GM21619 (cell line): Measurements from ENCODE around the gene TCHP.
"Not testable (repeated sequence)": the region's sequence is repeated elsewhere in the genome, so short reads cannot be mapped to it uniquely, and the experiment has no call there.

Experiments
- ATAC-seq: cut with Tn5 transposase; IDR thresholded peaks from one replicate; pipeline ENCODE4 v1.9.1; 2021; ENCODE audit not compliant: unreplicated experiment

The TCHP gene

DNA sequence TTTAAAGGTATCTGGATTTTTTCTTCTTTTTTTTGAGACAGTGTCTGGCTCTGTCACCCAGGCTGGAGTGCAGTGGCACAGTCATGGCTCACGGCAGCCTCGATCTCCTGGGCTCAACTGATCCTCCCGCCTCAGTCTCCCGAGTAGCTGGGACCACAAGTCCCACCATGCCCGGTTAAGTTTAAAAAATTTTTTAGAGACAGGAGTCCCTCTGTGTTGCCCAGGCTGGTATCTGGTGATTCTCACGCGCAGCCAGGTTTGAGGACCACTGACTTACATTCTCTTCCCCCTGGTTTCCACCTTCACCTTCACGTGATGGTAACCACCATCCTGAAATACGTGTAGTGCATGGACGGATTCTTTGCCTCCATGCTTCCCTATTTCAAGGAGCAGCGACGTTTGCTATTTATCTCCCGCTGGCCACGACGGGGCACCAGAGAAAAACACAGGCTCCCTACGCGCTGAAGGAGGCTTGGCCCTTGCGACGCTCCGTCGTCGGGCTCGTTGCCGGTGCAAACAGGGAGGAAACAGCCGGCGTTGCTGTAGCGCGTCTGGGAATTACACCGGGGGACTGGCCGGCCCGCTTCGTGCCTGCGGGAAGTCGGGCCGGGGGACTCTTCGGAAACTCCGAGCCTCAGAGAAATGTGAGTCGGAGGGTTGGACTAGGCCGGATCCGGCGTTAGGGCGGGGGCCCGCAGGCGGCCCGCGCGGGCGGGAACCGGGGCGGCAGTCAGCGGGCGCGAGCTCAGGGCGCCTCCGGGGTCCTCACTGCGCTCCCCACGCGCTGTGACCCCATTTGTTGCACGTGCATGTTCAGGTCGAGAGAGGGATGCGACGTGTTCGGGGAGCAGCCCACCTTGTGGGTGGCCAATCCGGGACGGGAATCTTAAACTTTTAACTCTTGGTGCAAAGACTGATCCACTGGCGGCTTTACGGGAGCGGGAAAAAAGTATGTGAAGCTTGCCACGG lies at the start of gene TCHP:
TCHP (plus strand) TSS at position 492 of the 969 bp plus-strand sequence. CDS start 2,753 bp downstream, outside the sequence.
- peak; percentile 79 for ATAC-seq

GRCh38 chr12:109850518-109850917 lies 49.6 kb upstream of the TCHP start:
- not testable (repeated sequence) for ATAC-seq

DNA sequence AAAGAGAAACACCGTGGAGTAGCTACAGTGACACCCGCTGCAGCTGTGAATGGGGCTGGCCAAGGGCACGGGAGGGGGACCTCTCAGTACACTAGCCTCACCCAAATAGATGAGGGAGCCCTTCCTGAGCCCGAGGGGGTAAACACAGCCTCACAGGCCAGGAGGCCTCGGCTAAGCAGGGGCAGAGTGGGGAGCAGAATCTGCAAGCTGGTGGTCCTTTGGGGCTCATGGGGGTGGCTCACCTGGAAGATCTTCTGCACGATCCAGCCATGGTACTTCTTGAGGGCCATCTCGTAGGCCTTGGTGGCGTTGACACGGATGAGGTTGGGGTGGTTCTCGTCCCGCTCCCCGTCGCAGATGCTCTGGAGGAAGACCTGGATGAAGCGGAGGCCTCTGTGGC lies 44.7 kb upstream of the TCHP start:
- ATAC-seq, result no peak

DNA sequence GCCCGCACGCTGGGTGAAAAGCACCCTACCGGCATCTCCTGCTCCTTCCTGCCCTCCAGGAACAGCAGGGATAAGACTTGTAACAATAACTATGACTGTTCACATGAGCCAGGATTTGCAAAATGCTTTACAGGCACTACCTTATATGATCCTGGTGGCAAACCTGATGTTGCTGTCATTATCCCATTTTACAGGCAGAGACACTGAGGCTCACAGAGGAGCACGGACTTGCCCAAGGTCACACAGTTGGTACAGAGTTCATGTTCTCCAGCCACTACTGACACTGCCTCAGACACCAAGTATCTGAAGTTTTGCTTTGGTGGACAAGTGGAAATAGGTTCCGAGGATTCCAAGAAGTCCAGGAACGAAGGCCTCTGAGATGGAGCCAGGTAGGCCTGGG lies 42.4 kb upstream of the TCHP start:
- ATAC-seq, result no peak

DNA sequence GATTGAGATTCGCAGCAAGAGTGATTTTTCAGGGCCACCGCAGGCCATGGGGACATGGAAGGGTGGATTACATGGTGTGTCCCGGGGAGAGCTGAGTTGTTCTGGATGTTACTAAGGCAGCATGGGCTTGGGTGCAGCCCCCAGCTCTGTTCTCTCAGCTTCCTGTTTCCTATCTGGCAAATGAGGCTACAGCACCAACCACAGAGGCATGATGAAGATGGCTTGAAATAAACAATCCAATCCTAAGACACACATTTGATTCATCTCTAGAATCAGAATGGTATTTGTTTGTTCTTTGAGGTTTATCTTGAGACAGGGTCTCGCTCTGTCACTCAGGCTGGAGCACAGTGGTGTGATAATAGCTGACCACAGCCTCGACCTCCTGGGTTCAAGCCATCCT lies 41.3 kb upstream of the TCHP start:
- no peak for ATAC-seq

DNA sequence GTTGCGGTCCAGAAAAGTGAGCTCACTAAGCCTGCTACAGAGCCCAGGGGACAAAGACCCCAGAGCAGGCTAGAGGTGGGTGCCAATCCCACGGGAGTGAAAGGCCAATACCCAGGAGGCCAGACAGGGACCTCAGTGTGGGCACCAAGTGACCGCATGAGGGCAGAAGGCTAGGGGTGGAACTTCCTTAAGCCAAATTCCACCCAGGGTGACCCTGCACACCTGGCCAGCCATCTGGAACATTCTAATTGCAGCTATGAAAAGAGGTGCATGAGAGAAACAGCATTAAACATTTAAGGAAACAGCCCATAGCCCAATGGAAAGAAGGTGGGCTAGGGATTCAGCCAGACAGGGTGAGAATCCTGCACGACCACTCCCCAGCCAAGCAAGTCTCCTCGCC lies 39.1 kb upstream of the TCHP start:
- no peak for ATAC-seq

DNA sequence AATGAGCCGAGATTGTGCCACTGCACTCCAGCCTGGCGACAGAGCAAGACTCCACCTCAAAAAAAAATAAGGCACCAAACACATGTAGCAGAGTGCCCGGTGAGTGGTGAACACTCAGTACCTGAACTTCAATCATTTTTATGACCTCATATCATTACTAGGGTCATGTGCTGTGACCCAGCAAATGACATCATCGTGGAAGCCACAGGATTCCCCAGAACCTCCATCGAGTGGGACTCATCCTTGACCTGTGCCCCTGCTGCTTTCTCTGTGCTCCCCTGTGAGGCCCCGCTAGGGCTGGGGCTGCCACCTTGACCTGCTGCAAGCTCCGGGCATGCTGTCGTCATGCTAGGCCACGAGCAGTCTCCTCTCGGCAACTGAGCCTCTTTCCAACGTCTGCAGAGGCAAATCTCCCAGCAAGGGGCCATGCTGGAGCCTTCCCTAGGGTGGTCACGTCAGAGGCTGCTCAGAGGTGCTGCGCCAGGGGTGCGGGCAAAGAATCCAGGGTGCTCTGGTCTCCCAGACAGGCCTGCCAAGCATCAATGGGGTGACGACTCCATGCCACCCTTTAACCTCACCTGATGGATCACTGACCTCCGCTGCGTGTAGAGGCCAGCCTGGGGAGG lies 38.3 kb upstream of the TCHP start:
- ATAC-seq, result no peak

GRCh38 chr12:109862491-109862890 lies 37.6 kb upstream of the TCHP start:
- not testable (repeated sequence) for ATAC-seq

DNA sequence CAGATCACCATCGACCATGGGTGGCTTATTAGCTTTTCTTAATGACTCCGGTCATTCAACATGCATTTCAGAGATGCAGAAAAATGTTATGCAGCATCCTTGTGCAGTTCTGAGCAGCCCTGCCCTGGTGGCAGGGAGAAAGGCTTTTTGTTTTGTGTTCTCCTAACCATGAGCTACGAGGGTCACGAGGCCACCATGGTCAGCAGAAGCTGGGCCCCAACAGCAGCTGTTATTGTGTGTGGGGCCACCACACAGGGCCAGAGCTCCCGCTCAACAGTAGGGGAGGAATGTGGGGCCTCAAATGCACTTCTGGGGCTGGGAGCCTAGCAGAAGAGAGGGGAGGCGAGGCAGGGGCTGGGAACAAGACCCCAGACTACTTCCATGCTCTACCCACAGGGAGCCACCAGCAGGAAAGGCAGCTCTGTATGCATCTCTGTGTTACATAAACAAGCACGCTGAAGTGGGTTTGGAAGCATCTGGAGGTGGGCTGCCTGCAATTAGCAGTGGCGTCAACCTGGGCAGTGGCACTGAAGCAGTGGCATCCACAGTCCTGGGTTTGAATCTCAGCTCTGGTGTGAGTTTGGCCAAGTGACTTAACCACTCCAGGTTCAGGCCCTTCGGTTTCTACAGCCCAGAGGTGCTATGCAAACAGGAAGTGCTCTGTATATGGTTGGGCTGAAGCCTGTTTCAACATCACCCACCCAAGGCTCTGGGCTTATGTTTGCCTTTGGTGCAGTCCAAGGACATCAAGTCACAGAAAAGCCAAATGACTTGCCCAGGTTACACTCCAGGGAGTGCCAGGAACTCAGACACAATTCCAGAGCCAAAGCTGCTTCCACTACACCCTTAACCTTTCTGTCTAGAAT lies 36.0 kb upstream of the TCHP start:
- no peak for ATAC-seq

GRCh38 chr12:109864916-109865315 lies 35.2 kb upstream of the TCHP start:
- ATAC-seq, result no peak

GRCh38 chr12:109868182-109869051 lies 31.7 kb upstream of the TCHP start:
- ATAC-seq, result no peak

DNA sequence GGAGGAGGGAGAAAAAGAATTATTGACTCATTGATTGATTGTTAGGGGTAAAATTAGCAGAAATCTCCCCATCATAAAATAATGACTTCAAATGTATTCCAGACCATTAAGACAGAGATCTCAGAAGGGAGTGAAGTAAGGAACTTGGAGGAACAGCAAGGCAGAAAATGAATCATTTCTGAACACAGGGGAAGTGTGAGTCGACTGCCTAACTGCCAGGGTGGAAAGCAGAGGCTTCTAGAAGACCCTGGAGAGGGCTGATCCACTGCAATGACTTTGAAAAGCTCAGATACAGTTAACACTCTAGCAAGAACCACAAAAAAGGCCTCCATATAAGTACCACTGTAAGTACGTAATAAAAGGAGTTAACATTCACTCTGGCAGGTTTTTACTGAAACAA lies 29.4 kb upstream of the TCHP start:
- no peak for ATAC-seq

DNA sequence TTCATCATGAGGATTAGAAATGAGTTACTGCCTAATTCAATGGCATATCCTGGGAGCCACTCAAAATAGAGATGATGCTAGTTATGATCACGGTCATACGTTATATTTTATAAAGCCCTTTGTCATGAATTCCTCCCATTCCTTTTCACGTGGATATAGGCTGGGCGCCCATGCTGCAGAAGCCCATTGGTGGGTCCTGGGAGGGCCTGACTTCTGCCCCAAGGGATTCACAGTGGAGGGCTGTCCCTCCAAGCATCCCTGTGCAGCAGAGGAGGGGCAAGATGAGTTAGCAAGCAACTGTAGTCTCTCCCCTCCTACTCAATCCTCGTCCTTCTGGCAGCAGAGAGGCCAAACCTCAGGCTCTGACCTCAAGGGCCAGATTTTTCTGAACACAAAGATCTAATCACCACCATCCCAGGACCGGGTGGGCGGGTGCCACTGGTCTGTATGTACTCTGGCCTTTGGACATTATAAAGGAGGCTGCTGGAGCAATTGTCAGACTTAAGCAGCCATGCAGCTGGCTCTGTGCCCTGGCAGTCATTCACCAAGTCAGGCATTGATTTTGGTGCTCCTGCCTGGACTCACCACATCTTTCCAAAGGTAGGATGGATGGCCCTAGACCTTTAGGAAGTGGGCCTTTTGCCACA lies 28.3 kb upstream of the TCHP start:
- ATAC-seq, result no peak

DNA sequence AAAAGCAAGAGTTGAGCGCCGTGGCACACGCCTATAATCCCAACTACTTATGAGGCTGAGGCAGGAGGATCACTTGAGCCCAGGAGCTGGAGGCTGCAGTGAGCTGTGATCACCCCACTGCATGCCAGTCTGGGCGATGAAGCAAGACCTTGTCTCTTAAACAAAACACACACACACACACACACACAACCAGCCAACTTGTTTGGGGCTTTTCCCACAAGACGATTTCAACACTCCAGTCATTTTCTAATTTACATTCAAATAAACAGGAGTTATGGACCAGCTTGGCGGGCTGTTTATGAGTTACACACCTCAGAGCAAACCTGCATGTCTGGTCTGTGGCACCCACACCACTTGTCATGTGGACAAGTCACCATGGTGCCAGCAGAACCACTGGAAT lies 26.4 kb upstream of the TCHP start:
- ATAC-seq, result no peak

- no peak for ATAC-seq
These were observed 24.4 kb upstream of the TCHP start for GRCh38 chr12:109875572-109876131.

GRCh38 chr12:109876406-109876805 lies 23.7 kb upstream of the TCHP start:
- no peak for ATAC-seq

DNA sequence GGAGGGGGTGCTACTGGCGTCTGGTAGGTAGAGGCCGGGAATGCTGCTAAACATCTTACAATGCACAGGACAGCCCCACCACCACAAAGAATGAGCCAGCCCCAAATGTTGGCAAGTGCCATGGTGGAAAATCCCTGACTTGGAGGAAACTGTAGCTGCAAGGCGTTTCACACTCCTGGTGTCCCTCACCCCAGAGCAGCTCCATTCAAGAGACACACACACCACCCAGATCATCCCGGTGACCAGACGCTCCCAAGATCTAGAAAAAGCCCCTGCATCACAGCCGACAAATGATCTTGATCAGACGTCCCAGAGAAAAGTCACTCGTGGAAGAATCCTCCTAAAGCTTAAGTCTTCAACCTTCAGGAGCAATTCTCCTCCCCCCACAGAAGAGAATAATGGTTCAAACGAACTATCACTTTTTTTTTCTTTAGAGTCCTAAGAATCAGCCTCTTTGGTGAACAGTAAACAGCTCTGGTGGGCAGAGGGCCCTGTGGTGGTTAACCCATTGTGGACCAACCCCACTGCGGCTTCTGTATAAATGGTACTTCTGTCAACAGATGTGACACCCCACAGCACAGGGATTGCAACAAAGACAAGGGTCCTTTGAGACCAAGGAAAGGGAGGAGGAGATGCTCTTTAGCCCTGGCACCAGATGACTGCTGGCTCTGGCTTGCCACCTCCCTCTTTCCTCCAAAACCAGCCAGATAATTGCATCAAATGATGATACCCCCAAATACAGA lies 22.4 kb upstream of the TCHP start:
- ATAC-seq, result no peak

DNA sequence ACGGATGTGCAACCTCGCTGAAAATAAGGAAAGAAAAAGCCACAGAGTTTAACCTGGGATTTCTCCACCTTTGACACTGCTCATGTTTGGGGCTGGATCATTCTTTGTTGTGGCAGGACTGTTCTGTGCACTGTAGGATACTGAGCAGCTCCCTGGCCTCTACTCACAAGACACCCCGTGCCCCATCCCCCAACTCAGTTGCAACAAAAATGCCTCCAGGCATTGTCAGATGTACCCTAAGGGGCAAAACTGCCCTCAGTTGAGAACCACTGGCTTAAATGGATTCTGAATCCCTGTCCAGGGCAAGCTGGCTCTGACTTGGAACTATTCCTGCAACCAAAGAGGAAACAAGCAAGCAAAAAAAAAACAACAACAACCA lies 21.8 kb upstream of the TCHP start:
- no peak for ATAC-seq

DNA sequence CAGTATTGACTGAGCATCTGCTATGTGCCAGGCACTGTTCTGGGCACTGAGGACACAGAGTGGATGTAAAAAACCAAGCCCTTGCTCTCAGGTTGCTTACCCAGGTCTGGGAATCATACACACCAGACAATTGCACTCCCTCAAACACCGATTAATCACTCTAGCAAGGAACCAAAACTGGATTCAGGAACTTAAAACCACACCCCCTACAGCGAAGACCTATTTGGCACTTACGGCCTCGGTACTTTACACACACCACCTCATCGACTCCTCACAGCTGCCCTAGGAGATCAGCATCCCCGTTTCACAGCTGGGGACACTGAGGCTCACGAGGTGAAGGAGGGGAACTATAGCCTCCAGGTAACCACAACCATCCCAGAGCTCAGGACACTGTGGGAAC lies 21.3 kb upstream of the TCHP start:
- ATAC-seq, result no peak
